HCT116 (cell line): ENCODE measurements around the gene NTSR1.

Experiments used
- CBX3 ChIP-seq: IDR thresholded peaks from 2 replicates; pipeline ENCODE4 v1.6.1; 2012; ENCODE audit warnings: low read depth
- EZH2 ChIP-seq: fragments of 200-600 bp; sonication (generic); IDR thresholded peaks from 2 replicates; pipeline ENCODE4 v1.6.1; 2017; ENCODE audit warnings: antibody characterized with exemption, mixed run types
- POLR2A ChIP-seq: IDR thresholded peaks from 2 replicates; pipeline ENCODE4 v1.7.0; 2011; ENCODE audit warnings: borderline replicate concordance; ENCODE audit not compliant: insufficient read depth, insufficient read length; ENCODE audit errors: extremely low read depth
- SIN3A ChIP-seq: IDR thresholded peaks from 2 replicates; pipeline ENCODE4 v1.6.1; 2012; ENCODE audit warnings: low read depth
- SP1 ChIP-seq: IDR thresholded peaks from 2 replicates; pipeline ENCODE4 v1.6.1; 2012; ENCODE audit warnings: low read depth
- ZFX ChIP-seq: fragments of 450-650 bp; IDR thresholded peaks from 2 replicates; pipeline ENCODE4 v1.6.1; 2017
- ZNF274 ChIP-seq: fragments of 200-500 bp; sonication (Bioruptor generic); IDR thresholded peaks from 2 replicates; pipeline ENCODE4 v1.6.1; 2014; ENCODE audit warnings: mild to moderate bottlenecking, low read depth, low read length, inconsistent platforms
- TF ChIP-seq, protein P1 (sequence below), 3 experiments: fragments of 200-600 bp in 1 of 3; sonication (generic) in 1 of 3; IDR thresholded peaks in 2 of 3; conservative IDR thresholded peaks in 1 of 3; 2 replicates each; pipeline ENCODE4 v1.5.1; 2012 to 2017; ENCODE audit warnings: low read depth in 2 of 3, low read length in 2 of 3, antibody characterized with exemption in 1 of 3, borderline replicate concordance in 1 of 3, control low read depth in 1 of 3, mild to moderate bottlenecking in 1 of 3, mixed read lengths in 1 of 3, mixed run types in 1 of 3, moderate library complexity in 1 of 3; ENCODE audit not compliant: insufficient read depth in 1 of 3
- TF ChIP-seq, protein P2 (sequence below): IDR thresholded peaks from 2 replicates; pipeline ENCODE4 v1.6.1; 2012
- TF ChIP-seq, protein P3 (sequence below): IDR thresholded peaks from 2 replicates; pipeline ENCODE4 v1.6.1; 2012; ENCODE audit warnings: low read depth

DNA sequence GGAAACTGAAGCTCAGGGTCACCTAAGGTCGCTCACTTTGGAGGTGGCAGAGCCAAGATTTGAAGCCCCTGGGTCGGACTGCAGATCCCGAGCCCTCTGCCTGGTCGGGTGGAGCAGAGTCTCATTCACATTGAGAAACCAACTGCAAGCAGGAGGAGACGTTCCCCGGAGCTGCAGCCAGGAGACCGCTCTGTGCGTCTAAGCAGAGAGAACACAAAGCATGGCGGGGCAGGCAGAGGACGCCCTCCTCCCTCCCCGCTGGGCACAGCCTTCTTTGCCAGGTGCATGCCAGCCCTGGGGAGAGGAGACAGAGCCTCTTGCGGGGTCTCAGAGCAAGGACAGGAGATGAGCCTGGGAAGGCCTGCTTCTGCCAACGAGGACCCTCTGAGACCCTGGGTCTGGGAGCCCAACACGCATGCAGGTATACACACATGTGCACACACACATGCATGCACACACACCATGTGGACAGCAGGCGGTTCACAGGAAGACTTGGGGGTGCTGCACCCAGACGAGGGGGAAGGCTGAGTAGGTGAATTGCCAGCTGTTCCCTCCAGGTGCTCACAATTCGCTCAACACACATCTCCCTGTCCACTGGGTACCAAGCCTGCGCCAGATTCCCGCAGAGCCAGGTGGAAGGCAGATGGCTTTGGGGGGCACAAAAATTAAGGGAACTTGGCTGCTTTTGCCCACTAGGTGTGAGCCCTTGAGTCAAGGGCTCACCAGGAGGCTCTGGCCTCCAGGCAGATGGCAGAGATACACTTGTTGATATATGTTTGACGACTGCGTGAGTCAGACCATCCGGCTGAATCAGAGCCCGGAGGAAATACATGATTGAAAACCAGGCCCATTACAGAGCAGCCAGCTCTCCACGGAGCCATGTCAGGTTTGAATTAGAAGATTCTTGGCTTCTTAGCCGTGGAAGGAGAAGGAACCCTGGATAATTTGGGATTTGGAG lies 5.5 kb upstream of the NTSR1 start:
- TF ChIP-seq, protein P1, sequence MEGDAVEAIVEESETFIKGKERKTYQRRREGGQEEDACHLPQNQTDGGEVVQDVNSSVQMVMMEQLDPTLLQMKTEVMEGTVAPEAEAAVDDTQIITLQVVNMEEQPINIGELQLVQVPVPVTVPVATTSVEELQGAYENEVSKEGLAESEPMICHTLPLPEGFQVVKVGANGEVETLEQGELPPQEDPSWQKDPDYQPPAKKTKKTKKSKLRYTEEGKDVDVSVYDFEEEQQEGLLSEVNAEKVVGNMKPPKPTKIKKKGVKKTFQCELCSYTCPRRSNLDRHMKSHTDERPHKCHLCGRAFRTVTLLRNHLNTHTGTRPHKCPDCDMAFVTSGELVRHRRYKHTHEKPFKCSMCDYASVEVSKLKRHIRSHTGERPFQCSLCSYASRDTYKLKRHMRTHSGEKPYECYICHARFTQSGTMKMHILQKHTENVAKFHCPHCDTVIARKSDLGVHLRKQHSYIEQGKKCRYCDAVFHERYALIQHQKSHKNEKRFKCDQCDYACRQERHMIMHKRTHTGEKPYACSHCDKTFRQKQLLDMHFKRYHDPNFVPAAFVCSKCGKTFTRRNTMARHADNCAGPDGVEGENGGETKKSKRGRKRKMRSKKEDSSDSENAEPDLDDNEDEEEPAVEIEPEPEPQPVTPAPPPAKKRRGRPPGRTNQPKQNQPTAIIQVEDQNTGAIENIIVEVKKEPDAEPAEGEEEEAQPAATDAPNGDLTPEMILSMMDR (IDR thresholded peaks at IDR 0.05 in 2 of 3, conservative IDR thresholded peaks at IDR 0.05 in 1 of 3; ENCODE audit: borderline replicate concordance in 1 of 3, insufficient read depth in 1 of 3, low read depth in 2 of 3, low read length in 2 of 3) = peak in 2 of 3 experiments; percentile 36 to 38; a peak in 3 of 6 replicates
- TF ChIP-seq, protein P2, sequence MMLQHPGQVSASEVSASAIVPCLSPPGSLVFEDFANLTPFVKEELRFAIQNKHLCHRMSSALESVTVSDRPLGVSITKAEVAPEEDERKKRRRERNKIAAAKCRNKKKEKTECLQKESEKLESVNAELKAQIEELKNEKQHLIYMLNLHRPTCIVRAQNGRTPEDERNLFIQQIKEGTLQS = no peak
- TF ChIP-seq POLR2A (no peak), SP1 (no peak), EZH2 (no peak), SIN3A (no peak), ZNF274 (no peak), CBX3 (no peak), ZFX (no peak)
- TF ChIP-seq, protein P3, sequence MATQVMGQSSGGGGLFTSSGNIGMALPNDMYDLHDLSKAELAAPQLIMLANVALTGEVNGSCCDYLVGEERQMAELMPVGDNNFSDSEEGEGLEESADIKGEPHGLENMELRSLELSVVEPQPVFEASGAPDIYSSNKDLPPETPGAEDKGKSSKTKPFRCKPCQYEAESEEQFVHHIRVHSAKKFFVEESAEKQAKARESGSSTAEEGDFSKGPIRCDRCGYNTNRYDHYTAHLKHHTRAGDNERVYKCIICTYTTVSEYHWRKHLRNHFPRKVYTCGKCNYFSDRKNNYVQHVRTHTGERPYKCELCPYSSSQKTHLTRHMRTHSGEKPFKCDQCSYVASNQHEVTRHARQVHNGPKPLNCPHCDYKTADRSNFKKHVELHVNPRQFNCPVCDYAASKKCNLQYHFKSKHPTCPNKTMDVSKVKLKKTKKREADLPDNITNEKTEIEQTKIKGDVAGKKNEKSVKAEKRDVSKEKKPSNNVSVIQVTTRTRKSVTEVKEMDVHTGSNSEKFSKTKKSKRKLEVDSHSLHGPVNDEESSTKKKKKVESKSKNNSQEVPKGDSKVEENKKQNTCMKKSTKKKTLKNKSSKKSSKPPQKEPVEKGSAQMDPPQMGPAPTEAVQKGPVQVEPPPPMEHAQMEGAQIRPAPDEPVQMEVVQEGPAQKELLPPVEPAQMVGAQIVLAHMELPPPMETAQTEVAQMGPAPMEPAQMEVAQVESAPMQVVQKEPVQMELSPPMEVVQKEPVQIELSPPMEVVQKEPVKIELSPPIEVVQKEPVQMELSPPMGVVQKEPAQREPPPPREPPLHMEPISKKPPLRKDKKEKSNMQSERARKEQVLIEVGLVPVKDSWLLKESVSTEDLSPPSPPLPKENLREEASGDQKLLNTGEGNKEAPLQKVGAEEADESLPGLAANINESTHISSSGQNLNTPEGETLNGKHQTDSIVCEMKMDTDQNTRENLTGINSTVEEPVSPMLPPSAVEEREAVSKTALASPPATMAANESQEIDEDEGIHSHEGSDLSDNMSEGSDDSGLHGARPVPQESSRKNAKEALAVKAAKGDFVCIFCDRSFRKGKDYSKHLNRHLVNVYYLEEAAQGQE = no peak
